Measurements from ENCODE around the gene LTB. TPM values are rescaled to one million over a fixed set of nuclear protein-coding genes. Genes with fewer than 3 reads are reported as not detected.

Gene LTB
- total and polyA plus RNA-seq, 9 of the 15 experiments (the other 6 are each of a cell fraction or from before 2014, with no cell fraction given): 0.07 to 0.51 TPM; not detected in 7

- no peak for TF ChIP-seq ZNF407 (IDR thresholded peaks at IDR 0.05; ENCODE audit: low read depth)
- TF ChIP-seq CREBBP (IDR thresholded peaks at IDR 0.05; ENCODE audit: low read depth, low read length): no peak
- TF ChIP-seq COPS2 (conservative IDR thresholded peaks at IDR 0.05): no peak
- no peak for TF ChIP-seq HOXB6 (CRISPR knock-in tag; IDR thresholded peaks at IDR 0.05; ENCODE audit: borderline replicate concordance)
- 0 out of 2 replicates have a peak, but pooled peaks have one; percentile 11 for TF ChIP-seq MAFK (IDR thresholded peaks at IDR 0.05; ENCODE audit: low read length)
- TF ChIP-seq ZNF699 (CRISPR knock-in tag; IDR thresholded peaks at IDR 0.05; ENCODE audit: insufficient replicate concordance): no peak
- no peak for TF ChIP-seq JUNB (CRISPR knock-in tag; conservative IDR thresholded peaks at IDR 0.05)
- peak; percentile 46 to 96 (median 68); a peak in 5 of 6 replicates for TF ChIP-seq ZBTB11 (CRISPR knock-in tag; IDR thresholded peaks at IDR 0.05)
- TF ChIP-seq ZNF398 (CRISPR knock-in tag; IDR thresholded peaks at IDR 0.05): no peak
- peak; percentile 53 for TF ChIP-seq SAP30 (IDR thresholded peaks at IDR 0.05; ENCODE audit: borderline replicate concordance, insufficient read depth, low read depth, low read length, poor library complexity, severe bottlenecking)
- no peak for TF ChIP-seq MEF2A (IDR thresholded peaks at IDR 0.05; ENCODE audit: control insufficient read depth, low read depth, low read length)
- peak; percentile 38; the same call in 1 of the 2 replicates for TF ChIP-seq DIDO1 (tag; IDR thresholded peaks at IDR 0.05; ENCODE audit: low read depth)
These were observed 40.3 kb downstream of the LTB start, which contains the start of gene DDX39B (continued) for GRCh38 chr6:31541658-31542521.

All from K562 (cell line).